ENCODE data around the gene FAP. TPM values are rescaled to one million over a fixed set of nuclear protein-coding genes. Genes with fewer than 3 reads are reported as not detected.

Gene FAP
- total and polyA plus RNA-seq, 2 of the 8 experiments (the other 6 are each of a cell fraction or from before 2014, with no cell fraction given): not detected

DNA sequence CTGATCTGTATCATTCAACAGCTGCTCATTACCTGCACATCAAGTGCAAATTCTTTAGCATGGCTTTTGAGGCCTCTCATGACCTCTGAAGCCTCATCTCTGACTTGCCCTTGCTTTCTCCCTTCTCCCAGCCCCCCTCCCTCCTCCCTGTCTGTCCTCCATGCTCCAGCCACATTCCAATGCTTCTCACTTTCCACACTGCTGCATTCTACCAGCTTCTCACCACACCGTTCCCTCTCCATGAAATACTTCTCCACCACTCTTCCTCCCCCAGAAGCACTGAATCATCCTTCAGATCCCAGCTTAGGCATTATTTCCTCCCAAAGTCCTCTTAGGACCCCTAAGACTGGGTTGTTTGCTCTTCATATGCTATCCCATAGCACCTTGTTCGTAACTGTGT is 118.1 kb downstream of the FAP start:
- Histone ChIP-seq H4K91ac (replicated peaks; ENCODE audit: insufficient read length, low read length) (no peak overlapping the region), H3K4me3 (ENCODE audit: extremely low read depth in 1 of 4, insufficient read depth in 2 of 4, low read depth in 3 of 4, low read length in 4 of 4) (no peak overlapping the region), H3K79me1 (ENCODE audit: low read depth, low read length) (no peaks in the 10 kb centered on the region), H2AK5ac (ENCODE audit: low read depth, low read length) (no peak overlapping the region), H3K36me3 (ENCODE audit: control insufficient read depth in 2 of 4, insufficient read depth in 4 of 4, low read length in 3 of 4) (no peaks in the 10 kb centered on the region), H3K56ac (replicated peaks; ENCODE audit: insufficient read length, low read depth, low read length) (no peak overlapping the region), H2BK5ac (ENCODE audit: low read depth, low read length) (no peak overlapping the region), H3K14ac (ENCODE audit: insufficient read length) (no peak overlapping the region), H3K4ac (replicated peaks; ENCODE audit: insufficient read length, low read depth, low read length) (no peak overlapping the region), H3K23ac (ENCODE audit: insufficient read length) (no peak overlapping the region), H3K79me2 (ENCODE audit: control insufficient read depth in 1 of 2, insufficient read depth in 2 of 2, low read length in 2 of 2) (no peaks in the 10 kb centered on the region), H3K4me2 (ENCODE audit: insufficient read depth in 1 of 2, low read depth in 2 of 2, low read length in 2 of 2) (no peak overlapping the region), H4K20me1 (replicated peaks in 1 of 2; ENCODE audit: control insufficient read depth in 1 of 2, insufficient read depth in 2 of 2, low read length in 2 of 2) (no peaks in the 10 kb centered on the region), H3K27ac (ENCODE audit: low read depth, low read length) (no peak overlapping the region), H2AFZ (ENCODE audit: low read length) (peak overlapping the region; percentile 98; the same call in 1 of the 2 replicates), H3K9me3 (ENCODE audit: insufficient read depth in 2 of 2, low read depth in 1 of 2, low read length in 1 of 2) (no peaks in the 10 kb centered on the region), H3K27me3 (replicated peaks in 1 of 4; ENCODE audit: control insufficient read depth in 3 of 4, extremely low read depth in 1 of 4, insufficient read depth in 3 of 4, low read length in 3 of 4) (no peaks in the 10 kb centered on the region), H3K18ac (ENCODE audit: extremely low read depth, low read length) (no peak overlapping the region), H2BK120ac (replicated peaks; ENCODE audit: low read depth, low read length) (no peak overlapping the region), H4K8ac (ENCODE audit: extremely low read depth, insufficient read depth, low read length) (no peak overlapping the region), H3K9ac (replicated peaks in 1 of 4; ENCODE audit: extremely low read depth in 1 of 4, low read depth in 3 of 4, low read length in 3 of 4) (no peak overlapping the region), H3K23me2 (ENCODE audit: low read depth, low read length) (no peaks in the 10 kb centered on the region; the same call in 1 of the 2 replicates), H3K4me1 (replicated peaks in 1 of 4; ENCODE audit: control insufficient read depth in 3 of 4, insufficient read depth in 4 of 4, low read length in 3 of 4) (no peaks in the 10 kb centered on the region), H4K5ac (ENCODE audit: insufficient read length, low read depth, low read length) (no peak overlapping the region), H2BK12ac (ENCODE audit: low read depth, low read length) (no peak overlapping the region), H2BK20ac (ENCODE audit: low read length) (no peak overlapping the region), H2BK15ac (ENCODE audit: low read length) (no peak overlapping the region)
- CTCF ChIA-PET (ENCODE audit: partially characterized antibody): interaction anchor here (0.7 to 4.6 kb wide), 37 partner anchors 8 to 554 kb away, joined by 3 to 27 read pairs (median 5); partner anchors contain the start of gene DPP4
- POLR2A ChIA-PET (ENCODE audit: partially characterized antibody): interaction anchor here (0.6 kb wide), 1 partner anchor 324 kb away, joined by 4 read pairs; no protein-coding TSS in a partner anchor
- 86% methylated on average over 2 of the region's 2 CpGs; no CpG with 5 or more reads in 1 of the 2 experiments for WGBS, 2 experiments (ENCODE audit: extremely low coverage in 1 of 2, insufficient coverage in 1 of 2, insufficient read length in 1 of 2, insufficient replicate concordance in 2 of 2, low coverage in 1 of 2, low lambda C conversion rate in 2 of 2, missing lambda C conversion rate in 1 of 2)
- FAIRE-seq: no peak
- 0 out of 2 replicates have a peak, but pooled peaks have one; percentile 7 for TF ChIP-seq TEAD4 (IDR thresholded peaks at IDR 0.05; ENCODE audit: low read depth, low read length)
- TF ChIP-seq SP4 (IDR thresholded peaks at IDR 0.05; ENCODE audit: low read length): no peak
- DNase-seq (ENCODE audit: low read depth in 1 of 2, low spot score in 2 of 2): no peak

Data from H1 (cell line).